Erythroblast (primary cell): ENCODE data around the gene ASIC3.
A peak's percentile ranks its signal among the peaks of the same experiment; 100 is the strongest.

ENCODE experiments used
- DNase-seq, 2 experiments: peaks; one replicate each; lab custom pipeline; 2025; lab: John Stamatoyannopoulos, UW
- GATA1 ChIP-seq: IDR thresholded peaks from 2 replicates; pipeline ENCODE4 v1.6.1; 2011; ENCODE audit warnings: low read depth, mild to moderate bottlenecking, control low read depth, low read length, moderate library complexity
- POLR2A ChIP-seq: IDR thresholded peaks from 2 replicates; pipeline ENCODE4 v1.6.1; 2011; ENCODE audit warnings: mild to moderate bottlenecking, low read length

Gene ASIC3

GRCh38 chr7:151061213-151062110 lies 13.1 kb downstream of the ASIC3 start:
- no peak for TF ChIP-seq POLR2A
- TF ChIP-seq GATA1 = no peak
- DNase-seq = no peak

GRCh38 chr7:151062111-151062398 lies 13.7 kb downstream of the ASIC3 start:
- no peak for TF ChIP-seq GATA1
- TF ChIP-seq POLR2A = no peak

GRCh38 chr7:151062399-151063211 lies 14.3 kb downstream of the ASIC3 start:
- TF ChIP-seq POLR2A = no peak
- no peak for TF ChIP-seq GATA1

More at GRCh38 chr7:151062111-151062398, 13.7 kb downstream of the ASIC3 start:
- DNase-seq = no peak

GRCh38 chr7:151063212-151063561 lies 14.9 kb downstream of the ASIC3 start:
- TF ChIP-seq POLR2A = no peak
- TF ChIP-seq GATA1 = no peak
- no peak for DNase-seq

More at GRCh38 chr7:151062399-151063211, 14.3 kb downstream of the ASIC3 start:
- DNase-seq = peak; percentile 36 to 44

GRCh38 chr7:151064454-151064853 lies 16.1 kb downstream of the ASIC3 start:
- TF ChIP-seq POLR2A (no peak), GATA1 (no peak)
- no peak for DNase-seq

- no peak for DNase-seq
These were observed 16.7 kb downstream of the ASIC3 start for GRCh38 chr7:151064993-151065392.

GRCh38 chr7:151065516-151065915 lies 17.2 kb downstream of the ASIC3 start:
- DNase-seq = no peak
- TF ChIP-seq POLR2A (no peak), GATA1 (no peak)

More at GRCh38 chr7:151064993-151065392, 16.7 kb downstream of the ASIC3 start:
- no peak for TF ChIP-seq POLR2A
- TF ChIP-seq GATA1 = no peak

GRCh38 chr7:151066273-151066974 lies 18.1 kb downstream of the ASIC3 start:
- TF ChIP-seq GATA1 (no peak), POLR2A (no peak)
- DNase-seq = no peak

GRCh38 chr7:151068069-151068773 lies 19.9 kb downstream of the ASIC3 start:
- no peak for TF ChIP-seq GATA1
- no peak for TF ChIP-seq POLR2A
- no peak for DNase-seq

GRCh38 chr7:151069841-151070573 lies 21.7 kb downstream of the ASIC3 start:
- no peak for DNase-seq
- TF ChIP-seq GATA1 (no peak), POLR2A (no peak)

- no peak for TF ChIP-seq GATA1
- TF ChIP-seq POLR2A = no peak
- DNase-seq = no peak
These were observed 22.2 kb downstream of the ASIC3 start for GRCh38 chr7:151070574-151070960.
